ENCODE data around the gene CDK7. TPM values are rescaled to one million over a fixed set of nuclear protein-coding genes. Genes with fewer than 3 reads are reported as not detected.

CDK7 gene
- total and polyA plus RNA-seq, 12 donors = 15.2 to 57.1 (median 27.2) TPM

- H3K27ac ChIP-seq = no peak overlapping the region
- TF ChIP-seq POLR2A (IDR thresholded peaks at IDR 0.05) (no peak), CTCF (IDR thresholded peaks at IDR 0.05) (no peak)
- intact Hi-C loops (cut with DNase I) = no loop called here
Measured at GRCh38 chr5:69224520-69224919, 10.2 kb upstream of the CDK7 start.

DNA sequence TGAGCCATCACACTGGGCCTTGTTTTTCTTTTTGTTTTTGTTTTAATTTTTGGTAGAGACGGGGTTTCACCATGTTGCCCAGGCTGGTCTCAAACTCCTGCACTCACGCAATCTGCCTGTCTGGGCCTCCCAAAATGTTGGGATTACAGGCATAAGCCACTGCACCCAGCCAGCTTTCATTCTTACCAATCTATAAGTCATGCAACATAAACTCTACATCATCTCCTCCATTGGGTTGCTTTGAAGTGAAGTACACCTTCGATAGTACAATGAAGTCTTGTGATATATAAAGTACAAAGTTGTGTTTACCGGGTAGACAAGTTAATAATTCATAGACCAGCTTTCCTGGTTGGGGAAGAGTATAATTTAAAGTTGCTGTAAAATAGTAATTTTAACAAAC lies 8.8 kb upstream of the CDK7 start:
- Histone ChIP-seq H3K4me1 (replicated peaks in 1 of 2) (no peaks in the 10 kb centered on the region), H3K4me3 (no peak overlapping the region), H3K36me3 (replicated peaks in 1 of 2) (peaks cover 0 to 30% of the 10 kb centered on the region in 2 donors), H3K9me3 (replicated peaks in 1 of 3) (no peaks in the 10 kb centered on the region), H3K27ac (no peak overlapping the region), H3K27me3 (no peaks in the 10 kb centered on the region)
- TF ChIP-seq CTCF (IDR thresholded peaks at IDR 0.05) (no peak), POLR2A (IDR thresholded peaks at IDR 0.05) (no peak)
- no peak for DNase-seq
- intact Hi-C loops (cut with DNase I) = no loop called here
- WGBS, 4 donors = 95 to 97% (median 97%) methylated on average over 4 of the region's 4 CpGs

More at GRCh38 chr5:69224520-69224919, 10.2 kb upstream of the CDK7 start:
- H3K4me1 ChIP-seq (replicated peaks in 1 of 2) = peaks cover 0 to 2% of the 10 kb centered on the region in 2 donors
- no peaks in the 10 kb centered on the region for H3K27me3 ChIP-seq
- no peak overlapping the region for H3K4me3 ChIP-seq
- H3K36me3 ChIP-seq (replicated peaks in 1 of 2) = peaks cover 0 to 25% of the 10 kb centered on the region in 2 donors
- no peaks in the 10 kb centered on the region for H3K9me3 ChIP-seq (replicated peaks in 1 of 3)
- WGBS, 4 donors = 94 to 97% (median 94%) methylated on average over 8 of the region's 8 CpGs
- DNase-seq = no peak

DNA sequence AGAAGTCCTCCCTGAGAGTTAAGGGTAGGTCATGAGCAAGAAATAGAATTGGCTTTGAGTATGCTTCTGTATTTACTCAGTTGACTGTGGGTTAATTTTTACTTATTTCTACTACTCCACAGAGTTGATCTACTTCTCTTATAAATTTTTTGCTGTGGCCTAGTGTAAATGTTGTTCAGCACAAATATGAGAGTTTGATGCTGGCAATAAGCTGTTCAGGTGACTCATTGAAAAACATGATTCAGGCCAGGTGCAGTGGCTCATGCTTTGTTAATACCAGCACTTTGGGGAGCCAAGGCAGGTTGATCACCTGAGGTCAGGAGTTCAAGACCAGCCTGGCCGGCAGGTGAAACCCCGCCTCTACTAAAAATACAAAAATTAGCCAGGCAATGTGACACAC lies 4.5 kb upstream of the CDK7 start:
- DNase-seq = no peak
- TF ChIP-seq CTCF (IDR thresholded peaks at IDR 0.05) = no peak
- no peak for TF ChIP-seq POLR2A (IDR thresholded peaks at IDR 0.05)
- WGBS, 4 donors = 89 to 100% (median 95%) methylated on average over 2 of the region's 2 CpGs
- no peak overlapping the region for H3K27ac ChIP-seq
- peaks cover 0 to 6% of the 10 kb centered on the region in 2 donors for H3K4me1 ChIP-seq (replicated peaks in 1 of 2)
- no peak overlapping the region for H3K4me3 ChIP-seq
- peaks cover 0 to 30% of the 10 kb centered on the region in 2 donors for H3K36me3 ChIP-seq (replicated peaks in 1 of 2)
- H3K27me3 ChIP-seq = no peaks in the 10 kb centered on the region
- intact Hi-C loops (cut with DNase I) = no loop called here
- H3K9me3 ChIP-seq (replicated peaks in 1 of 3) = no peaks in the 10 kb centered on the region

DNA sequence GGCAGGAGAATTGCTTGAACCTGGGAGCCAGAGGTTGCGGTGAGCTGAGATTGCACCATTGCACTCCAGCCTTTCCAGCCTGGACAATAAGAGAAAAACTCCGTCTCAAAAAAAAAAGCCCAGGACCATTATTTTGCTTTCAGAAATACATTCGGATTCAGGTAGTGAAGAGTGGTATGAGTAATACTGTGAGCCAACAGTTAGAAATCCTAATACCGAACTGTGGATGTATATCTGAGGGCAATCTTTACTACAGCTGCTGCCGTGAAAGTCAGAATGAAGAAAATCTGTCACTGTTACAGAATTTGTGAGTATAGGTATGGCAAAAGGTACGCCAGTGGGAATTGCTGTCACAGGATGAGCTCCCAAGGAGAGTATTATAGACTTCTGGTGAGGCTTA lies 3.4 kb upstream of the CDK7 start:
- Histone ChIP-seq H3K9me3 (replicated peaks in 1 of 3) (no peaks in the 10 kb centered on the region), H3K27me3 (no peaks in the 10 kb centered on the region), H3K4me3 (no peak overlapping the region), H3K4me1 (replicated peaks in 1 of 2) (peaks cover 0 to 17% of the 10 kb centered on the region in 2 donors), H3K27ac (no peak overlapping the region), H3K36me3 (replicated peaks in 1 of 2) (peaks cover 0 to 30% of the 10 kb centered on the region in 2 donors)
- TF ChIP-seq CTCF (IDR thresholded peaks at IDR 0.05) (no peak), POLR2A (IDR thresholded peaks at IDR 0.05) (no peak)
- no peak for DNase-seq
- intact Hi-C loops (cut with DNase I) = no loop called here
- 92 to 97% (median 94%) methylated on average over 6 of the region's 6 CpGs for WGBS, 4 donors

Data from adrenal gland (tissue), 12 donors.